GM18868 (cell line): Measurements from ENCODE around the gene PRRT1.

Source experiments
- ATAC-seq: cut with Tn5 transposase; IDR thresholded peaks from one replicate; pipeline ENCODE4 v1.9.1; 2021; ENCODE audit warnings: mild to moderate bottlenecking, moderate library complexity; ENCODE audit not compliant: unreplicated experiment

Gene PRRT1

DNA sequence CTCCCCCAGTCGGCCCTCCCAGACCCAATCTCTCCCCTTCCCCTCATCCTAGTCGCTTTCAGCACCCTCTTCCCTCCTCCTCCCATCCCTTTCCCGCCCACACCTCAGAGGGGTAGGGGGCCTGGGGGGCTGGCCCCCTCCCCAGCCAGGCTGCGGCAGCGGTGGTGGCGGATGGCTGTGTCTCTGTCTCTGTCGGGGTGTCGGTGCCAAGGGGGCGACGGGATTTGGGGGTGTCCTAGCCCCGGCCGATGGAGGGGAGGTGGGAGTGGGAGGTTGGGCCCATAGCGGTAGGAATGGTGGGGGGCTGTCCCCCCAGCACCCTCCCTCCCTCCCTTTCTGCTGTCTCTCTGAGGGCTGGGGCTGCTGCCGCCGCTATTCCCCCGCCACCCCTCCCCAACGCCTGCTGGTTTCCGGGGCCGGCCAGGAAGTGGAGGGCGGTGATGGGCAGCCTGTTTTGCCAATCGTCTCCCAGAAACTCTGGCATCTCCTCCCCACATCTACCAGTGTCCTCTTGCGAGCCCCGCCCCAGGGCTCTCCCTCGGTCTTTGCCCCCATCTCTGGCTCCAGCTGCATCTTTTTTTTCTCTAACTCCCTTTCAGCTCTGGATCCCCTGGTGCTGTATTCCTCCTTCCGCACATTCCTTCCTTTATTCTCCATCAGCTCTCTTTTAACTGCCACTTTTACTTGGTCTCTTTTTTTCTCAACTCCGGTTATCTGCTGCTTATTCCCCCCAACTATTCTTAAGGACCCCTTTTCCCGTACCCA is 24.2 kb upstream of the PRRT1 start, which contains the start of gene AGPAT1:
Gene AGPAT1, minus strand, starts transcription at position 374 of the 765 bp plus-strand sequence. CDS start 4,588 bp downstream, outside the sequence.
- peak; percentile 48 for ATAC-seq

DNA sequence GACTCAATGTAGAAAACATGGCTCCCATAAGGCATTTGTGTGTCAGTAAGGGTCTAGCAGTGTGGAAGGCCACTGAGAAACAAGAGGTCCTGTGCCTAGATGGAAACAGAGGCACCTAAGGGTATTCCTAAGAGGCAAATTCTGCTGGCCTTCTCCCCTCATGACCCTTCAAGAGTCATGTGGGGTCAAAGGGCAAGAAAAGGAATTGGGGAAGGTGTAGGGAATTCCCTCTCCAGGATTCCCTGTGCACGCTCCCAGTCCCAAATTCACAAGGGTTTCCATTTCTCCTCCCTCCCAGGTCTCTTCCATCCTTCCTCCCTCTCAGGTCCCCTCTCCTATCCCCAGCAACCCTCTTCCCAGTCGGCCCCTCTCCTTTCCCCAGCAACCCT is 23.6 kb upstream of the PRRT1 start:
- no peak for ATAC-seq

DNA sequence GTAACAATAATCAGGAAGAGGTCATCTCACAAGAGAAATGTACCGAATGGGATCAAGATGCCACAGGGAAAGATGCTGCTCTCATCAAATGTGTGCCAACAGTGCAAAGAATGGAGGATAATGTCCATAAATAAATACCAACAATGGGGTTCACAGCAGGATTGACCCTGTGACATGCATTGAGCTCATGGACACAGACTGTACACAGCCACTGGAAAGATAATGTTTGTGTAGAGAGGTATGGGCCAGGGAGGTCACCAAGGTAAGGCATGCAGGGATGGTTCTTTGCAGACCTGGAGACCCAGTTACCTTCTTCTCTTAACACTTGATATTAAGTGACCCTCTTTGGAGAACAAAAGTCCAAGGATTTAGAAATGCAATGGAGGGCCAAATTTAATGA is 22.7 kb upstream of the PRRT1 start:
- no peak for ATAC-seq

DNA sequence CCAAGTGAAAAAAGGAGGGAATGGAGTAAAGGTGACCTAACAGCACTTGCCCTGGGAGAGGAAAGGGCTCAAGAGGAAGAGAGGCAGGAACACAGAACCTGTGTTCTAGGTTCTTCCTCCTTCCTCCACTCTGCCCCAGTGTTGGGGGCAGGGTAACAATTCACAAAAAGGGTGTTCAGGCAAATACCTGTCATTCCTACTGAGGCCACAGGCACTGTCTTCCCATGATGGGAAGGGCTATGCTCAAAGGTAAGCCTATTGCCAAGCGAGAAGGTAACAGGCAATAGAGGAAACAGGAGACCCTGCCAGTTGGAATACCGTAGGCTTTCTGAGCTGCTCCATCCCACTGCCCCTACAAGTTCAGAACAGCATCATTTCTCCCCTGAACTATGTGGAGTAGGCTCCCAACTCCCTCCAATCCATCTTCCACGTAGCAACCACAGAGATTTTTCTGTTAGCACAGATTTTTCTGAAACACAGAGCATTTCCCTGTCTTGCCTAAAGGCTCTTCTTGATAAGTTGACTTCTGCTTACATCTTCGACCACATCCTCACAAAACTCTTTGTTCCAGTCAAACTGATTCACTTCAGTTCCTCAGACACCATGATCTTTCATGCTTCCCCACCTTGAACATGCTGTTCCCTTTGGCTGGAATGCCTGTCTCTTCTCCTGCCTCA is 21.4 kb upstream of the PRRT1 start:
- ATAC-seq: no peak

DNA sequence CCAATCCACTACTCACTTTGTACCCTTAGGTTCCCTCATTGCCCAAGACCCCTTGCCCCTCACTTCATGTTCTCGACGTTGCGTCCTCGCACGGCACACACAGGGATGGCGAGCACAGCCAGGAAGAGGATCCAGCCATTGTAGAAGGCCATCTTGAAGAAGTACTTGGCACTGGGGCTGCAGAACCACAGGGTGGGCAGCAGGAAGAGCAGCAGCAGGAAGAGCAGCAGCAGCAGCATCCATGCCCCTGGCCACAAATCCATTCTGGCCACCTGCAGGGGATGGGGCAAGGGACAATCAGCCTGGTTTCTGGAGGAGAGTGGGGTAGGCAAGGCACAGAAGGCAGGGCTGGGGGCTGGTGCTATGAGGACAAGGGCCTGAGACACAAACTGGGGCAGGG is 19.5 kb upstream of the PRRT1 start:
- ATAC-seq: no peak

DNA sequence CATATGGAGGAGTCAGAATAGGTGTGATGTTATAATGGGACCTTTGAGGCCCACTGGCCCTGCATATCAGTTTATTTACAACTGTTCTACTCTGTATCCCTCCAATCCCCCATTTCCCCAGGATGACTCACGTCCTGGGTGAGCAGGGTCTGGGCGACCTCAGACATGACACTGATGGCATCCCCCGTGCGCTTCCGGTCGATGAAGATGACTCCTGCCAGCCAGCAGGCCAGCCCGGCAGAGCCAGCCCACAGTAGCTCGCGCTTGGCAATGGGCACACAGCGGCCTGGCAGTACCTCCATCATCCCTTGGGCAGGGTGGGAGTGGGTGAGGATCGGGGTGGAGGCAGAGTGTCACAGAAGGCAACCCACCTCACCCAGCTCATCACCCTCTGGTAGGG is 18.6 kb upstream of the PRRT1 start:
- ATAC-seq: no peak

DNA sequence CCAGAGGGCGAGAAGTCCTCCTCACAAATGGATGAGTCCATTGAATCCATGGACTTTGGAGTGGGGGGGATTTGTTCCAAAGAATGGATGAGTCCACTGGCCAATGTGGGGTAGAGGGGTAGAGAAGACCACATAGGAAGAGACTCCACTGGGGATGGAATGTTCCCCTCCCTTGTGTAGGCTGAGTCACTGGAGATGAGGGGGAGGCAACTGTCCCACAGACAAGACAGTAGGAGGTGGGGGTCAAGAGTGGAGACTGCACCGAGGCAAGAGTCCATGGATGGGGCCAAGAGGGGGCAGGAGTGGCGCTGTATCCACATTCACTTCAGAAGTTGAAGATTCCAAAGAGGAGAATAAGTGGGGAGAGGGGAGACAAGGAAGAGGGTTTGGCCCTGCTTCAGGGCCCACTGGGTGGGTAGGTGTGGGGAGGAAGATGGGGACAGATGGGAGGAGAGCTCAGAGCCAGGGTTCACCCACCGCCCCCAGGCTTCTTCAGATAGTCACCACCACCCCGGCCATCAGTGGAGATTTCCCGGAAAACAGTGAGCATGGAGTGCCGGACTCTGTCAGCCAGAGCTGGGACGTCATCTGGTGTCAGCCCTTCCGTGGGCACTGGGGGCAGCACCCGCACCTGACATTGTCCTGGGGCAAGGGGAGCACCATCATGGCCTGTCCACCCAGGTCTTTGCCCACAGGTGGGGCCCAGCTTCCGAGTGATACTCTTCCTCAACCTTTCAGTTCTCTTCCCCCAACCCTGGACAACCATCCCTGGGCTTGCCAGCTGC is 17.3 kb upstream of the PRRT1 start:
- no peak for ATAC-seq

DNA sequence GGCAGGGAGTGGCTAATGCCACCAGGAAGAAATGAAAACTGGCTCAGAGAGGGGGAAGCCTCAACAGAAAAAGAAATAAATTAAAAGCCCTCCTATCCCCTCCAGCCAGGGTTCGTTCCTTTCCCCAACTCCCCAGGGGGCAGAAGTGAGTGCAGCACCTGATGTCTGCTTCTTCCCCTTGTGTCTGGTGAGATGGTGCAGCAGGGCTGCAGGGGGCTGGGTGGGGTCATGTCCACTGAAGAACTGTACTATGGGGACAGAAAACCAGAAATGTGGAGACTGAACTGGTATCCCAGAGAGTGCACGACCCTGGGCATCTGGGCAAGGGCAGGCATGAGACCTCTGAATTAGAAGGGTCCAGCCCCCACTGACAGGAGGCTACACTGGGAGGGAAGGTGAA is 16.6 kb upstream of the PRRT1 start:
- ATAC-seq: no peak

DNA sequence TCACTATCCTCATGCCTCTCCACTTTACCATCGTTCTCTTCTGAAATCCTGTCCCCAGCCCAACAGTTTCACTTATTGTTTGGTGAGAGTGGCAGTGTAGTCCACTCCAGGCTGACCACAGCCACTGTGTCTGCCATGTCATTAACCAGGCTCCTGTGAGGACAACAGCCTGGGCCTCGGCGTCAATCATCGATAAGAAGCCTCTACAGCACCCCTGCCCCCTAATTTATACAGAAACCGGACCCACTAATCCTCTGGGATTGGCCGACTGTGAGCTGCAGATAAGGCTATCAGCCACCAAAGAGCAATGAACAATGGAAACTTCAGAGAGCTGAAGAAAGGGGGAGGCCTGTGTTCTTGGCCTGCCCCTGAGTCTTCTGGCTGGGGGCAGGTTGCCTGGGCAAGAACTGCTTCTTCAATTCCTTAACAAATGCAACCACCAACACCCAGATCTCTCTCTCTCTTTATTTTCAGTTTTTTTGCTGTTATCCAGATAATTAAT is 16.1 kb upstream of the PRRT1 start:
- ATAC-seq: no peak

DNA sequence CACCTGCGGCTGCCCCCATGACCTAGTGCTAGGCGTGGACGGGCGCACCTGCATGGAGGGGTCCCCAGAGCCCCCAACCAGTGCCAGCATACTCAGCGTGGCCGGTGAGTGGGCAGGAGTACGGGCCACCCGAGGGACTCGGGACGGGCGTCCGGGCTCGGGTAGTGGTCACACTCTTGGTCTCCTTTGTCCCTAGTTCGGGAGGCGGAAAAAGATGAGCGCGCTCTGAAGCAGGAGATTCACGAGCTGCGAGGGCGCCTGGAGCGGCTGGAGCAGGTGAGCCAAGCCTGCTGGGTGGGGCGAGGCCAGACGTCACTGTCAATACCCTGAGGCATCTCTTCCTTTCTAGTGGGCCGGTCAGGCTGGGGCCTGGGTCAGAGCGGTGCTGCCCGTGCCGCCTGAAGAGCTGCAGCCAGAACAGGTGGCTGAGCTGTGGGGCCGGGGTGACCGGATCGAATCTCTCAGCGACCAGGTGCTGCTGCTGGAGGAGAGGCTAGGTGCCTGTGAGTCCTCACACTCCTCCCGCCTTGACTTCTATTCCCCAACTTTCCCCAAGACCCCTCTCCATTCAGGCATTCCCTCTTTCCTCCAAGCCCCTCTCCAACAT is 15.5 kb upstream of the PRRT1 start:
- ATAC-seq: no peak

DNA sequence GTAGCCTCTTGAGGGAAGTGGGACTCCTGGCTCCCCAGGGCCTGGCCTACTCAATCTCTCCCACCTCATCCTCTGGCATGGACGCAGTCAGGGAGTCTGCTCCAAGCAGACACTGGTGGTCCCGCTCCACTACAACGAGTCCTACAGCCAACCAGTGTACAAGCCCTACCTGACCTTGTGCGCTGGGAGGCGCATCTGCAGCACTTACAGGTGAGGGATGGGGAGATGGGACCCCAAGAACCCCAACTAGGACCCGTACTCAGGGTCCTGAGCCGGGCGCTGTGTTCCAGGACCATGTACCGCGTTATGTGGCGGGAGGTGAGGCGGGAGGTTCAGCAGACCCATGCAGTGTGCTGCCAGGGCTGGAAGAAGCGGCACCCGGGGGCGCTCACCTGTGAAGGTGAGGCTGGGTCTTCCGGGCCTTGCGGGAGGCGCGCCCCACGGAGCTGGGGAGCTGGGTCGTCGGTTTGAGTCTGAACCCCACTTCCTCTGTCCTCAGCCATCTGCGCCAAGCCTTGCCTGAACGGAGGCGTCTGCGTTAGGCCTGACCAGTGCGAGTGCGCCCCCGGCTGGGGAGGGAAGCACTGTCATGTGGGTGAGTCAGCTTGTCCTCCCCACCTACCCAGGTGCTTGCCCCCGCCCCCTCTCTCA is 14.8 kb upstream of the PRRT1 start:
- ATAC-seq: no peak

DNA sequence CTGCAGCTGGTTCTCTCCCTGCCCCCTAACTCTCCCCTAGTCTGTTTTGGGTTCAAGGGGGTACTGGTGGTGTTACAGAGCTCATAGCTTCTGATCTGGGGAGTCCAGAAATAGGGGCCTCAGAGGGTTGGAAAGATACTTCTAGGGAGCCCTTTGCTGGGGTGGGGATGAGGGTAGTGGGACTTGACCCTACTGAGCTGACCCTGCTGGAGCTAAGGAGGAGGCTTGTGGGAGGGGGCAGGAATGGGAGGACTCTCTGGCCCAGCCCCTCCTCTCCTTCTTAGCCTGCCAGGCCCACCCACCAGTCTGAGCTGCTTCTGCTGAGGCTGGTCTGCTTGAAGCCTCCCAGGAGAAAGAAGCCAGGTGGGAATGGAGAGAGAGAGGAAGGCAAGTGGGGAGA is 12.6 kb upstream of the PRRT1 start, which contains the start of gene EGFL8:
Gene EGFL8, plus strand, starts transcription at position 301 of the 400 bp plus-strand sequence. CDS start 1,571 bp downstream, outside the sequence.
- ATAC-seq: no peak

DNA sequence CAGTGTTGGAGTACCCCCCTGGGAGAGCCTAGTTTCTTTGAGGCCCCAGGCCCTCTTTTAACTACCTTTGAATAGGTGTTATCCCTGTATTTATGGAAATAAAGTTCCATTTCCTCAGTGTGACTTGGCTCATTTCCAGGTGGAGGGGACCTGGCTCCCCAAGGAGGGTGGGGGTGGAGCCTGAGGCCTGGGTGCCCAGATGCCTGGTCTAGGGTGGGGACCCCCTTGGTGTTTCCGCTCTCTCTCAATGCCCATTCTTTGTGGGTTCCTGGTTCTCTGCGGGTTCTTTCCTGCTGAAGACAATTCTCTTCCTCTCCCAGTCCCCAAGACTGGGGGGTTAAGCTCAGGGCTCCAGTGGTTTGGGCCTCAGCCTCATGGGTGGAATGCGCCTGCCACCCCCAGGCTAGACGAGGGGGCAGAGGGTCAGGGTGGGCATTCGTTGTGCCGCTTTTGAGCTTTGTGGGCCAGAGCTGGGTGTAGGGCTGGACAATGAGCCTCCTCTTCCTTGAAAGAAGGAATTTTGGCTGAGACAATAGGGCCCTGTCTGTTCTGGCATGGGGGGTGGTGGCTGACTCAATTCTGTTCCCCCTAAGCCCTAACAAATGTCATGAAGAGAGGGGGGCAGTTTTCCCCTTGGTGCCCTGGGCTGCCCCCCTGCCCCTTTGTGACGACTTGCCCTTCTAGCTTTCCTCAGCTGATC is 12.0 kb upstream of the PRRT1 start:
- ATAC-seq: no peak

DNA sequence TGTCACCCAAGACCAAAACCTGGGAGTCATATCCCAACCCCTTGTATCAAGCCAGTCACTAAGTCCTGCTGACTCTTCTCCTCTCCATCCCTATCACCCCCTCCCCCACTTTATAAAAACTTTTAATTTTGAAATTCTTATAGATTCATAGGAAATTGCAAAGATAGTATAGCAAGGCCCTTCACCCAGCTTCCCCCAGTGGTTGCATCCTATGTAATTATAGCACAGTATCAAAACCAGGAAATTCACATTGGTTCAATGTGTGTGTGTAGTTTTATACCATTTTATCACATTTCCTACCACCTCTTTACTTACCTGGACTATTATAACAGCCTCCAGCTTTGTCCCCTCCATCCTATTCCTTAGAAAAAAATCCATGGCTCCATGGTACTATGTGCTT is 6.3 kb upstream of the PRRT1 start:
- ATAC-seq: no peak

DNA sequence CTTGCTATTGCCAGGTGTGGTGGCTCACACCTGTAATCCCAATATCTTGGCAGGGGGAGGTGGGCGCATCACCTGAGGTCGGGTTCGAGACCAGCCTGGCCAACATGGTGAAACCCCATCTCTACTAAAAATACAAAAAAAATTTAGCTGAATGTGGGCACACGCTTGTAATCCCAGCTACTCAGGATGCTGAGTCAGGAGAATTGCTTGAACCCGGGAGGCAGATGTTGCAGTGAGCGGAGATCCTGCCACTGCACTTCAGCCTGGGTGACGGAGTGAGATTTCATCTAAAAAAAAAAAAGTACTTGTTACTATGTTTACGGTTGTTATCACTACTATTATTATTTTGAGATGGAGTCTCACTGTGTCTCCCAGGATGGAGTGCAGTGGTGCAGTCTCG is 5.2 kb upstream of the PRRT1 start:
- ATAC-seq: no peak

DNA sequence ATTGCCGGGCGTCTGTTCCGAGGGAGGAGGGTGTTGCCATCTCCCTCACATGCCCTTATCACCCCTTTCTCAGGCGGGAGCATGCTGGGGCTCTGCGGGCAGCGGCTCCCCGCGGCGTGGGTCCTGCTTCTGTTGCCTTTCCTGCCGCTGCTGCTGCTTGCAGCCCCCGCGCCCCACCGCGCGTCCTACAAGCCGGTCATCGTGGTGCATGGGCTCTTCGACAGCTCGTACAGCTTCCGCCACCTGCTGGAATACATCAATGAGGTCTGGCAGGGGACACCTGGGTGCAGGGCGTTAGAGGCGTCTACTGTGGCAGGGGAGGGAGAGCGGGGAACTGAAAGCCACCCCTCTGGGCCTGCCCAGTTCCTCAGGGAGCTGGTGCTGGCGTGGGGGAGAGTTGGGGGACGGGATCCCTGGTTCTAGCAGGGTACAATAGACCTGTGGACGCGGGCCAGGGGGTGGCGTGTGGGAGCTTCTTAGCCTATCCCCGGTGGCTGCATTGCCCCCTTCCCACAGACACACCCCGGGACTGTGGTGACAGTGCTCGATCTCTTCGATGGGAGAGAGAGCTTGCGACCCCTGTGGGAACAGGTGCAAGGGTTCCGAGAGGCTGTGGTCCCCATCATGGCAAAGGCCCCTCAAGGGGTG is 2.9 kb upstream of the PRRT1 start:
- ATAC-seq: peak; percentile 64

DNA sequence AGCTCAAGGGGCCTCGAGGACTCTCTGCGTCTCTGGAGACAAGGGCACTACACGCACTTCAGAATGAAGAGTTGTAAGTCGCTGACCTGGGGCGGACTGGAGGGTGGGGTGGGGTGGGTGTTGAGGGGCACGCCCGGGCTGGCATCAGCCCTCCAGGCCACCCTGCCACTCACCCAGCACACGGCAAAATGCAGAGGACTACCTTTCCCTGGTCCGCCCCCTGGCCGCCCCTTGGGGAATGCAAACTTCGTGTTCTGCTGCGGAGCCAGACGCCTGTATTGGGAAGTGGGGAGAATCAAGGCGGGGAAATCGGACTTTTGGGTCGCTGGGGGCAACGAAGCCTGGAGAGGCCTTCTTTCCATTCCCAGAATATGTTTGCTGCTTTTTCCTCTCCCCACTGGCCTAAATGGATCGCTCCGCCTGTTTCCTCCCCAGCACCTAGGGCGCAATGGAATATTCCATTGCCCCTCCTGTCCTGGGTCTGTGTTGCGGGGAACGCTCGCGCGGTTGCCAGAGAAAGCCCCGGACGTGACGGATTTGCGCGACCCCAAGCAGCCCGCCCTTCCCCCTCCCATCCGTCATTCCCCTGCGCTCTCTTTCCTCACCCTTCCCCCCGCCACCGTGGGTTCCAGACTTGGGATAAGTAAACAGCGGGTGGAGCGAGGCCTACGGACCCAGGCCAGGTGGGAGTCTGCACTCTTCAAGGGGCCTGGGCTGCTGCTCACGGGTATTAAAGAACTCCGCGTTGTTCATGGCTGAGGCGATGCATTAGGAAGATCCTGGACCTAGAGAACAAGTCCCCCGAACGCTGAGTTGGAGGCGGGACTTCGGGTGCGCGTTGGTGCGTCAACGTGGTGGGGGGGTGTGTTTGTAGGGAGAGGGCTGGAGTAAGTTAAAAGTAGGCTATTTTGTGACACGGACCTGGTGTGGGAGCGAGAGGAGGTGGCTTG is 2.1 kb upstream of the PRRT1 start, which contains the start of gene PPT2:
Gene PPT2, plus strand, starts transcription at position 578 of the 950 bp plus-strand sequence. CDS start 454 bp downstream, outside the sequence.
- ATAC-seq: peak; percentile 28
